ENCODE measurements around the gene NOD2.

DNA sequence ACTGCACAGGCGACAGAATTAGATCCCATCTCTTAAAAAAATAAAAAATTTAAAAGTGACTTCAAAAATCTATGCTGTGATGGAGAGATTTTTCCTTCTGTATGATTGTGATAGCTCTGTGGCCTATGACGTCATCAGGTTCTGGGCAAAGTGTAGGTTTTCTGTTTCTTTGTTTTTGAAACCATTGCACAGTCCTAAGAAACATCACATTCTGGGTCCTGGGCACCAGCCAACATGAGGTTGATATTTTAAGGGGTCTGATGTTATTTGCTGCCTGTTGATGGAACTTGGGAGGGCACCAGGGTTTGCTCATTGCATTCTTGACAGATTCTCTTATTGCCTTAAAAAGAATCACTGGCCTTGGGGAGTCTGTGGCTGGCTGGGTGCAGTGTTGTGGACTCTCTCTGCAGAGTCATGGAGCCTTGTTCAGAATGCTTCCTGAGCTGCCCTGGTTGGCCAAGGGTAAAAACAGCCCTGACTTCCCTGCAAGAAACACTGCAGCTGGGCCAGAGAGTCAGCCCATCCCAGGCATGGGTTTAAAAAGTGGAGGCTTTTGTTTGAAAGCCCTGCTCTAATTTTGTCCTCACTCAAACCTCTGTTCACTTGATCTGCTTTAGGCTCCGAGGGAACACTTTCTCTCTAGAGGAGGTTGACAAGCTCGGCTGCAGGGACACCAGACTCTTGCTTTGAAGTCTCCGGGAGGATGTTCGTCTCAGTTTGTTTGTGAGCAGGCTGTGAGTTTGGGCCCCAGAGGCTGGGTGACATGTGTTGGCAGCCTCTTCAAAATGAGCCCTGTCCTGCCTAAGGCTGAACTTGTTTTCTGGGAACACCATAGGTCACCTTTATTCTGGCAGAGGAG is 38.0 kb downstream of the NOD2 start:
- TF ChIP-seq ETV6 (CRISPR knock-in tag; IDR thresholded peaks at IDR 0.05) (no peak), MXD4 (CRISPR knock-in tag; IDR thresholded peaks at IDR 0.05; ENCODE audit: borderline replicate concordance) (no peak)
